IMR-90 (cell line): Measurements from ENCODE around the gene IL3RA. TPM values are rescaled to one million over a fixed set of nuclear protein-coding genes. Genes with fewer than 3 reads are reported as not detected.
A peak's percentile ranks its signal among the peaks of the same experiment; 100 is the strongest.

Experiments used
- ATAC-seq: fragments of 200-7000 bp; cut with Tn5 transposase; 2 replicates; pipeline ENCODE4 v1.9.1; 2020; ENCODE audit warnings: low read depth, mild to moderate bottlenecking, moderate library complexity
- BruUV-seq: library from RNA; stranded (reverse); fragments of 400-500 nt; replicated peaks from 2 replicates; lab custom pipeline; 2021; lab: Mats Ljungman, UMichigan
- CTCF ChIA-PET: fragments of 300-600 bp; formaldehyde crosslinking; extraction: SDS; loops from one replicate; lab custom pipeline; 2021; ENCODE audit warnings: antibody characterized with exemption; lab: Yijun Ruan, JAX
- POLR2A ChIA-PET: fragments of 300-600 bp; sonication (Branson Sonifier 250); formaldehyde crosslinking; loops from one replicate; lab custom pipeline; 2022; ENCODE audit warnings: antibody characterized with exemption; ENCODE audit not compliant: unreplicated experiment; lab: Charles Lee
- DNase-seq: peaks from one replicate; pipeline ENCODE4 v3.0.0; 2013
- H2AFZ ChIP-seq: replicated peaks from 2 replicates; pipeline ENCODE3; 2013; ENCODE audit warnings: low read length, mild to moderate bottlenecking; ENCODE audit not compliant: poor library complexity
- H2AK5ac ChIP-seq: 2 replicates; pipeline ENCODE4 v1.6.1; 2013; ENCODE audit warnings: low read depth, low read length, inconsistent platforms
- H2AK9ac ChIP-seq: replicated peaks from 2 replicates; pipeline ENCODE3; 2013; ENCODE audit warnings: mild to moderate bottlenecking, low read depth, low read length, moderate library complexity; ENCODE audit not compliant: poor library complexity
- H2BK120ac ChIP-seq: 2 replicates; pipeline ENCODE4 v1.6.1; 2013; ENCODE audit warnings: low read depth, low read length, inconsistent platforms
- H2BK15ac ChIP-seq: 3 replicates; pipeline ENCODE4 v1.6.1; 2013; ENCODE audit warnings: low read depth, low read length, inconsistent platforms
- H2BK20ac ChIP-seq: 2 replicates; pipeline ENCODE4 v1.6.1; 2013; ENCODE audit warnings: low read depth, mild to moderate bottlenecking, inconsistent platforms, low read length, moderate library complexity
- H2BK5ac ChIP-seq: 2 replicates; pipeline ENCODE4 v1.6.1; 2013; ENCODE audit warnings: mild to moderate bottlenecking, low read depth, low read length, inconsistent platforms; ENCODE audit not compliant: poor library complexity, severe bottlenecking
- H3K14ac ChIP-seq: replicated peaks from 2 replicates; pipeline ENCODE4 v1.6.1; 2013; ENCODE audit warnings: low read depth, low read length, inconsistent platforms
- H3K18ac ChIP-seq: 2 replicates; pipeline ENCODE4 v1.6.1; 2013; ENCODE audit warnings: low read depth, low read length, control low read depth
- H3K23ac ChIP-seq: 2 replicates; pipeline ENCODE4 v1.6.1; 2013; ENCODE audit warnings: low read depth, low read length, inconsistent platforms
- H3K27ac ChIP-seq: 2 replicates; pipeline ENCODE4 v1.5.1; 2013; ENCODE audit warnings: mild to moderate bottlenecking, control low read depth, low read length; ENCODE audit not compliant: insufficient read depth
- H3K27me3 ChIP-seq: 2 replicates; pipeline ENCODE4 v1.6.1; 2013; ENCODE audit warnings: low read length; ENCODE audit not compliant: control insufficient read depth, insufficient read depth
- H3K36me3 ChIP-seq: 2 replicates; pipeline ENCODE4 v1.6.1; 2013; ENCODE audit warnings: low read length, mixed read lengths; ENCODE audit not compliant: control insufficient read depth, insufficient read depth
- H3K4ac ChIP-seq: 2 replicates; pipeline ENCODE4 v1.6.1; 2013; ENCODE audit warnings: low read depth, low read length, inconsistent platforms
- H3K4me1 ChIP-seq: 2 replicates; pipeline ENCODE4 v1.6.1; 2013; ENCODE audit warnings: low read length, mixed read lengths; ENCODE audit not compliant: control insufficient read depth, insufficient read depth
- H3K4me2 ChIP-seq: 2 replicates; pipeline ENCODE4 v1.6.1; 2013; ENCODE audit warnings: low read depth, mild to moderate bottlenecking, control low read depth, low read length, moderate library complexity
- H3K4me3 ChIP-seq: 2 replicates; pipeline ENCODE4 v1.5.1; 2013; ENCODE audit warnings: low read depth, mild to moderate bottlenecking, control low read depth, low read length, moderate library complexity; ENCODE audit not compliant: insufficient read depth
- H3K56ac ChIP-seq: 2 replicates; pipeline ENCODE4 v1.6.1; 2013; ENCODE audit warnings: low read length, inconsistent platforms; ENCODE audit not compliant: insufficient read depth; ENCODE audit errors: extremely low read depth
- H3K79me1 ChIP-seq, 2 experiments: 2 replicates each; pipeline ENCODE4 v1.6.1; 2013; ENCODE audit warnings: low read length in 2 of 2, inconsistent platforms in 1 of 2, low read depth in 1 of 2
- H3K9ac ChIP-seq: 2 replicates; pipeline ENCODE4 v1.6.1; 2013; ENCODE audit warnings: low read depth, low read length, control low read depth
- H3K9me1 ChIP-seq: 2 replicates; pipeline ENCODE4 v1.6.1; 2013; ENCODE audit warnings: low read length, inconsistent platforms; ENCODE audit not compliant: insufficient read depth
- H3K9me3 ChIP-seq: 2 replicates; pipeline ENCODE4 v1.6.1; 2013; ENCODE audit warnings: low read length; ENCODE audit not compliant: control insufficient read depth, insufficient read depth
- H4K20me1 ChIP-seq: 2 replicates; pipeline ENCODE4 v1.6.1; 2013; ENCODE audit warnings: low read length, inconsistent platforms; ENCODE audit not compliant: insufficient read depth
- H4K5ac ChIP-seq: 2 replicates; pipeline ENCODE4 v1.6.1; 2013; ENCODE audit warnings: mild to moderate bottlenecking, low read depth, low read length, control low read depth
- H4K8ac ChIP-seq, 2 experiments: 2 replicates each; pipeline ENCODE4 v1.6.1; 2013; ENCODE audit warnings: low read depth in 2 of 2, low read length in 2 of 2, control low read depth in 1 of 2, inconsistent platforms in 1 of 2
- H4K91ac ChIP-seq: 2 replicates; pipeline ENCODE4 v1.6.1; 2013; ENCODE audit warnings: low read depth, low read length, inconsistent platforms; ENCODE audit not compliant: insufficient read depth
- BHLHE40 ChIP-seq: fragments of 150-350 bp; IDR thresholded peaks from 2 replicates; pipeline ENCODE4 v1.6.1; 2016; ENCODE audit warnings: mild to moderate bottlenecking, low read depth, low read length
- CEBPB ChIP-seq: IDR thresholded peaks from 2 replicates; pipeline ENCODE4 v1.6.1; 2012; ENCODE audit warnings: low read depth, low read length, improper control_type of control experiment
- CHD1 ChIP-seq: IDR thresholded peaks from 2 replicates; pipeline ENCODE4 v1.6.1; 2012; ENCODE audit warnings: low read depth, low read length, improper control_type of control experiment
- CTCF ChIP-seq: conservative IDR thresholded peaks from 2 replicates; pipeline ENCODE4 v1.5.1; 2012; ENCODE audit warnings: mild to moderate bottlenecking, low read depth, low read length, improper control_type of control experiment
- FOS ChIP-seq: fragments of 150-350 bp; IDR thresholded peaks from 2 replicates; pipeline ENCODE4 v1.6.1; 2016; ENCODE audit warnings: low read depth, low read length
- MAFK ChIP-seq: IDR thresholded peaks from 2 replicates; pipeline ENCODE4 v1.6.1; 2012; ENCODE audit warnings: low read depth, low read length, improper control_type of control experiment
- MAZ ChIP-seq: IDR thresholded peaks from 2 replicates; pipeline ENCODE4 v1.6.1; 2012; ENCODE audit warnings: low read depth, mild to moderate bottlenecking, low read length, improper control_type of control experiment, moderate library complexity, borderline replicate concordance
- MXI1 ChIP-seq: IDR thresholded peaks from 2 replicates; pipeline ENCODE4 v1.6.1; 2012; ENCODE audit warnings: low read depth, mild to moderate bottlenecking, low read length, moderate library complexity, borderline replicate concordance
- NFE2L2 ChIP-seq: fragments of 150-350 bp; IDR thresholded peaks from 2 replicates; pipeline ENCODE4 v1.6.1; 2016; ENCODE audit warnings: low read depth, mild to moderate bottlenecking, low read length
- POLR2A ChIP-seq: IDR thresholded peaks from 2 replicates; pipeline ENCODE4 v1.6.1; 2012; ENCODE audit warnings: mild to moderate bottlenecking, low read depth, low read length
- RAD21 ChIP-seq: IDR thresholded peaks from 2 replicates; pipeline ENCODE4 v1.6.1; 2012; ENCODE audit warnings: low read length, improper control_type of control experiment
- RCOR1 ChIP-seq: IDR thresholded peaks from 2 replicates; pipeline ENCODE4 v1.6.1; 2012; ENCODE audit warnings: mild to moderate bottlenecking, low read length, improper control_type of control experiment; ENCODE audit not compliant: insufficient replicate concordance
- RFX5 ChIP-seq: IDR thresholded peaks from 2 replicates; pipeline ENCODE4 v1.8.0; 2012; ENCODE audit warnings: low read depth, mild to moderate bottlenecking, low read length, moderate library complexity
- SMC3 ChIP-seq: fragments of 150-350 bp; IDR thresholded peaks from 2 replicates; pipeline ENCODE4 v1.6.1; 2016; ENCODE audit warnings: low read depth, mild to moderate bottlenecking, antibody characterized with exemption, low read length, moderate library complexity
- WGBS, 2 experiments: methylation state at CpG; one replicate each; pipeline versions ENCODE4 v1.1.5 to v1.1.7; 2013; ENCODE audit warnings: missing lambda C conversion rate in 2 of 2; ENCODE audit not compliant: insufficient read length in 1 of 2; ENCODE audit errors: extremely low coverage in 2 of 2; 5-methylcytosine and 5-hydroxymethylcytosine counted together
- dilution Hi-C: fragments of 300-500 bp; cut with HindIII; formaldehyde crosslinking; loops from one replicate; pipeline ENCODE4 v1.14.3; 2018; ENCODE audit warnings: low sequenced_read_pairs; ENCODE audit not compliant: unreplicated experiment
- in situ Hi-C: fragments of 300-500 bp; cut with MboI; formaldehyde crosslinking; loops from 3 replicates; pipeline ENCODE4 v1.14.3; 2019; ENCODE audit warnings: low sequenced_read_pairs, inconsistent platforms, mixed read lengths
- intact Hi-C: fragments of 100-400 bp; cut with micrococcal nuclease; formaldehyde crosslinking; loops from 2 replicates; pipeline ENCODE4 v1.10.0; 2022
- polyA plus RNA-seq, 3 experiments: library from polyadenylated mRNA; depleted of rRNA; stranded (reverse); fragments of >200 nt; gene quantifications; 2 replicates each; pipeline ENCODE4 v1.2.3, GENCODE V29; 2012; ENCODE audit warnings: low replicate concordance in 1 of 3
- total RNA-seq: library from RNA; depleted of rRNA; stranded (reverse); fragments of >200 nt; gene quantifications from 2 replicates; pipeline ENCODE4 v1.2.3, GENCODE V29; 2012
- TF ChIP-seq, protein P1 (sequence below): fragments of 150-350 bp; IDR thresholded peaks from 2 replicates; pipeline ENCODE4 v1.6.1; 2017; ENCODE audit warnings: mild to moderate bottlenecking, antibody characterized with exemption, low read length, low read depth
- TF ChIP-seq, protein P2 (sequence below): fragments of 150-350 bp; IDR thresholded peaks from 2 replicates; pipeline ENCODE4 v1.6.1; 2016; ENCODE audit warnings: low read depth, mild to moderate bottlenecking, low read length, moderate library complexity, borderline replicate concordance

IL3RA gene
- total and polyA plus RNA-seq, 2 of the 4 experiments (the other 2 are of a cell fraction): not detected

DNA sequence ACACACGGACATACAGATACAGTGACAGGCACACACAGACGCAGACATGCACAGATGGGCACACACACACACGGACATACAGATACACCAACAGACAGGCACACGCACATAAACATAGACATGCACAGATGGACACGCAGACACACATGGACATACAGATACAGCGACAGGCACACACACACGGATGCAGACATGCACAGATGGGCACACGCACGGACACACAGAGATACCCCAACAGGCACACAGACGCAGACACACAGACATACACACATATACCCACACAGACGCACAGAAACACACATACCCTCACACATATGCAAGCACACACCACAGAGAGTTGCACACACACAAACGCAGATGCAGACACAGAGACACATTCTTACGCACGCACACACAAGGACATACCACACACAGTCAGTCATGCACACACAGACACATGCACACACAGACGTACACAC lies 79.8 kb downstream of the IL3RA start:
- no peak overlapping the region for H3K9ac ChIP-seq
- H4K8ac ChIP-seq: no peak overlapping the region
- H2BK5ac ChIP-seq: no peak overlapping the region
- peaks cover 5% of the 10 kb centered on the region for H3K9me3 ChIP-seq
- H3K23ac ChIP-seq: no peak overlapping the region
- H3K14ac ChIP-seq: no peak overlapping the region
- CTCF ChIA-PET: no interaction called here
- H4K20me1 ChIP-seq: no peaks in the 10 kb centered on the region; the same call in 1 of the 2 replicates
- no peak overlapping the region for H2BK20ac ChIP-seq
- H3K4me2 ChIP-seq: no peak overlapping the region
- WGBS, 2 experiments: 57% methylated on average over 5 of the region's 15 CpGs; no CpG with 5 or more reads in 1 of the 2 experiments
- H3K36me3 ChIP-seq: peaks cover 61% of the 10 kb centered on the region
- H3K56ac ChIP-seq: no peak overlapping the region
- POLR2A ChIA-PET: no interaction called here
- H3K27ac ChIP-seq: no peak overlapping the region
- no peak overlapping the region for H4K5ac ChIP-seq
- BruUV-seq: no TSS peak
- in situ Hi-C loops (no loop called here), dilution Hi-C loops (no loop called here), intact Hi-C loops (no loop called here)
- H4K91ac ChIP-seq: no peak overlapping the region
- peak overlapping the region; percentile 49 for H2AFZ ChIP-seq
- H3K4me1 ChIP-seq: no peaks in the 10 kb centered on the region
- H3K4me3 ChIP-seq: no peak overlapping the region
- H2AK5ac ChIP-seq: no peak overlapping the region
- H3K9me1 ChIP-seq: 0 out of 2 replicates have a peak, but pooled peaks cover 6% of the 10 kb centered on the region
- TF ChIP-seq MXI1 (no peak), NFE2L2 (no peak), CEBPB (no peak), POLR2A (no peak), FOS (no peak), CTCF (no peak), RFX5 (no peak), BHLHE40 (no peak), RCOR1 (no peak), SMC3 (no peak), MAZ (no peak), CHD1 (no peak), MAFK (no peak), RAD21 (no peak)
- TF ChIP-seq, protein P1, sequence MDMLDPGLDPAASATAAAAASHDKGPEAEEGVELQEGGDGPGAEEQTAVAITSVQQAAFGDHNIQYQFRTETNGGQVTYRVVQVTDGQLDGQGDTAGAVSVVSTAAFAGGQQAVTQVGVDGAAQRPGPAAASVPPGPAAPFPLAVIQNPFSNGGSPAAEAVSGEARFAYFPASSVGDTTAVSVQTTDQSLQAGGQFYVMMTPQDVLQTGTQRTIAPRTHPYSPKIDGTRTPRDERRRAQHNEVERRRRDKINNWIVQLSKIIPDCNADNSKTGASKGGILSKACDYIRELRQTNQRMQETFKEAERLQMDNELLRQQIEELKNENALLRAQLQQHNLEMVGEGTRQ: no peak
- TF ChIP-seq, protein P2, sequence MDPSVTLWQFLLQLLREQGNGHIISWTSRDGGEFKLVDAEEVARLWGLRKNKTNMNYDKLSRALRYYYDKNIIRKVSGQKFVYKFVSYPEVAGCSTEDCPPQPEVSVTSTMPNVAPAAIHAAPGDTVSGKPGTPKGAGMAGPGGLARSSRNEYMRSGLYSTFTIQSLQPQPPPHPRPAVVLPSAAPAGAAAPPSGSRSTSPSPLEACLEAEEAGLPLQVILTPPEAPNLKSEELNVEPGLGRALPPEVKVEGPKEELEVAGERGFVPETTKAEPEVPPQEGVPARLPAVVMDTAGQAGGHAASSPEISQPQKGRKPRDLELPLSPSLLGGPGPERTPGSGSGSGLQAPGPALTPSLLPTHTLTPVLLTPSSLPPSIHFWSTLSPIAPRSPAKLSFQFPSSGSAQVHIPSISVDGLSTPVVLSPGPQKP: no peak
- H3K18ac ChIP-seq: no peak overlapping the region
- DNase-seq: no peak
- H3K4ac ChIP-seq: no peak overlapping the region
- no peaks in the 10 kb centered on the region for H3K27me3 ChIP-seq
- no peak overlapping the region for H2AK9ac ChIP-seq
- no peak for ATAC-seq
- H2BK120ac ChIP-seq: no peak overlapping the region
- H3K79me1 ChIP-seq: no peaks in the 10 kb centered on the region; a peak in 1 of 4 replicates
- no peak overlapping the region for H2BK15ac ChIP-seq
